CD4-positive, alpha-beta memory T cell (primary cell): ENCODE measurements around the gene STRN3. TPM values are rescaled to one million over a fixed set of nuclear protein-coding genes. Genes with fewer than 3 reads are reported as not detected.

Experiments
- CTCF ChIA-PET: fragments of 350-600 bp; sonication (Branson Sonifier 250); formaldehyde crosslinking; loops from one replicate; lab custom pipeline; 2021; ENCODE audit warnings: inconsistent platforms; ENCODE audit not compliant: partially characterized antibody; lab: Charles Lee
- POLR2A ChIA-PET: fragments of 350-600 bp; sonication (Branson Sonifier 250); formaldehyde crosslinking; loops from one replicate; lab custom pipeline; 2021; ENCODE audit not compliant: partially characterized antibody; lab: Charles Lee
- DNase-seq, 5 donors: peaks; one replicate each; pipeline versions ENCODE4 v3.0.0 to v3.0.0-alpha.2; 2020 to 2022; ENCODE audit warnings: mixed read lengths in 1 of 5
- H3K27ac ChIP-seq: one replicate; pipeline ENCODE4 v1.7.0; 2013; ENCODE audit warnings: low read depth, low read length
- H3K27me3 ChIP-seq: 2 replicates; pipeline ENCODE4 v1.7.0; 2013; ENCODE audit warnings: mild to moderate bottlenecking, low read length, moderate library complexity; ENCODE audit not compliant: insufficient read depth
- H3K36me3 ChIP-seq: 2 replicates; pipeline ENCODE4 v1.7.0; 2013; ENCODE audit warnings: mild to moderate bottlenecking, low read length, moderate library complexity; ENCODE audit not compliant: insufficient read depth
- H3K4me1 ChIP-seq: 2 replicates; pipeline ENCODE4 v1.7.0; 2013; ENCODE audit warnings: mild to moderate bottlenecking, low read length, moderate library complexity; ENCODE audit not compliant: insufficient read depth
- H3K4me3 ChIP-seq, 2 donors: one replicate each; pipeline ENCODE4 v1.7.0; 2013; ENCODE audit warnings: low read length in 2 of 2, mild to moderate bottlenecking in 1 of 2
- H3K9me3 ChIP-seq, 2 donors: one replicate each; pipeline ENCODE4 v1.7.0; 2013; ENCODE audit warnings: low read length in 2 of 2, control low read depth in 1 of 2; ENCODE audit not compliant: control insufficient read depth in 1 of 2
- H3K27ac Mint-ChIP-seq, 7 donors: one replicate each; pipeline ENCODE4 v1.8.0; 2020 to 2021; ENCODE audit warnings: mixed read lengths in 7 of 7, mild to moderate bottlenecking in 6 of 7, inconsistent platforms in 3 of 7, moderate library complexity in 3 of 7
- H3K27me3 Mint-ChIP-seq, 2 donors: one replicate each; pipeline ENCODE4 v1.8.0; 2020 to 2021; ENCODE audit warnings: mixed read lengths in 2 of 2
- H3K36me3 Mint-ChIP-seq, 2 donors: one replicate each; pipeline ENCODE4 v1.8.0; 2020 to 2021; ENCODE audit warnings: mixed read lengths in 2 of 2, inconsistent platforms in 1 of 2, mild to moderate bottlenecking in 1 of 2
- H3K4me1 Mint-ChIP-seq, 4 donors: one replicate each; pipeline ENCODE4 v1.8.0; 2020 to 2021; ENCODE audit warnings: mixed read lengths in 4 of 4, mild to moderate bottlenecking in 1 of 4
- H3K4me3 Mint-ChIP-seq, 8 donors: one replicate each; pipeline ENCODE4 v1.8.0; 2020 to 2021; ENCODE audit warnings: mixed read lengths in 8 of 8, mild to moderate bottlenecking in 7 of 8, moderate library complexity in 6 of 8, inconsistent platforms in 3 of 8
- H3K9me3 Mint-ChIP-seq, 8 donors: one replicate each; pipeline ENCODE4 v1.8.0; 2020 to 2021; ENCODE audit warnings: mixed read lengths in 8 of 8, mild to moderate bottlenecking in 5 of 8, inconsistent platforms in 3 of 8, moderate library complexity in 1 of 8
- intact Hi-C: fragments of 100-400 bp; cut with micrococcal nuclease; formaldehyde crosslinking; loops from one replicate; pipeline ENCODE4 v1.15.1; 2023
- microRNA-seq: library from miRNA; unstranded; fragments of <30 nt; microRNA quantifications from one replicate; pipeline ENCODE4 v1.2.0, GENCODE V29; 2021; ENCODE audit warnings: borderline replicate concordance, borderline number of aligned reads, borderline microRNAs expressed, mixed read lengths
- polyA plus RNA-seq, 2 donors: library from polyadenylated mRNA; unstranded; fragments of 300-500 nt; fragmentation: Illumina TruSeq; gene quantifications; one replicate each; pipeline ENCODE4 v1.2.3, GENCODE V29; 2021
- total RNA-seq, 2 experiments: library from RNA; stranded (reverse); gene quantifications; one replicate each; pipeline ENCODE4 v1.2.3, GENCODE V29; 2021

Gene STRN3
- total and polyA plus RNA-seq, 4 experiments from 2014 or later: 2.3 to 26.2 (median 14.1) TPM

DNA sequence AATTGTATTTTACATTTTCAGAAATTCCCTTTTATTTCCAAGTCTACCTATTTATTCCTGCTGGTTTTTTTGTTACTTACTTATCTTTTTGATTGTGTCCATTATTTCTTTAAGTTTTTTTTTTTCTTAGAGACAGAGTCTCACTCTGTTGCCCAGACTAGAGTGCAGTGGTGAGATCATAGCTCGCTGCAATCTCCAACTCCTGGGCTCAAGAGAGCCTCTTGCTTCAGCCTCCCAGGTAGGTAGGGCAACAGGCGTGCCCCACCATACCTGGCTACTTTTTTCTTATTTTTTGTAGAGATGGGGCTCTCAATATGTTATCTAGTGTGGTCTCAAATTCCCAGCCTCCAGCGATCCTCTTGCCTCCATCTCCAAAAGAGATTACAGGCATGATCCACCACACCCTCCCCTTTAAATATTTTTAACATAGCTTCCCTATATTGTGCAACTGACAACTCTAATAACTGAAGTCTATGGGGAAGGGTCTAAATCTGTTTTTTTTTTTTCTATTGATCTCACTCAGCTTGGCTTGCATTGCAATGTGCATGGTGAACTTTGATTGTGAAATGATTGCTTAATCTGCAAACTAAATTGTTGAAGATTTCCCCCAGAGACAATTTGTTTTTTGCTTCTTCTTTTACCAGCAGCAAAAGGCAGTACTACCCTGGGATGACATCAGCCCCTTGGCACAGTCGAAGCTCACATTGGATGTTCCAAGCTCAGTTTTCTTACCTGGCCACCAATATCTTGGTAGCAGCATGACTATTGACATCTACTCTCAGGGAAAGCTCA lies 177.5 kb downstream of the STRN3 start:
- intact Hi-C loops: no loop called here
- ChIA-PET POLR2A (no interaction called here), CTCF (interaction anchor here (1.4 kb wide), 1 partner anchor 8 kb away, joined by 3 read pairs; no protein-coding TSS in a partner anchor)
- Mint-ChIP-seq H3K9me3 (peaks cover 0 to 1% (median 0%) of the 10 kb centered on the region in 8 donors), H3K4me1 (no peaks in the 10 kb centered on the region), H3K27ac (no peak overlapping the region), H3K4me3 (no peak overlapping the region), H3K36me3 (no peaks in the 10 kb centered on the region), H3K27me3 (peaks cover 18 to 20% of the 10 kb centered on the region in 2 donors)
- no peak for DNase-seq
- Histone ChIP-seq H3K27me3 (no peaks in the 10 kb centered on the region), H3K9me3 (no peaks in the 10 kb centered on the region), H3K27ac (no peak overlapping the region), H3K36me3 (no peaks in the 10 kb centered on the region), H3K4me1 (no peaks in the 10 kb centered on the region), H3K4me3 (no peak overlapping the region)

Small RNA genes lying within 50 kb of the gene (microRNA-seq; reads per million reads assigned to microRNA genes)
- 32.1 reads per million, percentile 55 among the genes with 10 or more reads in this experiment for gene MIR624

Other genes starting within 250 kb of the STRN3 start
- gene COCH, start 151.8 kb downstream of the STRN3 start, total RNA-seq: not detected
- gene COCH, start 151.8 kb downstream of the STRN3 start, polyA plus RNA-seq: 1 to 10 TPM in 1 of 2 donors, under 1 TPM in 1; 0.27 to 1.8 TPM
- gene AP4S1, start 730 bp downstream of the STRN3 start, total RNA-seq: 10 to 100 TPM; 18.0 to 22.6 TPM
- gene AP4S1, start 730 bp downstream of the STRN3 start, polyA plus RNA-seq: 1 to 10 TPM; 4.8 TPM
- gene HECTD1, start 181.4 kb upstream of the STRN3 start, total RNA-seq: 100 to 1,000 TPM; 157 to 170 TPM
- 10 to 100 TPM; 15.6 to 36.3 TPM for gene HECTD1, start 181.4 kb upstream of the STRN3 start, polyA plus RNA-seq